ENCODE measurements around the gene DNAAF3.

DNA sequence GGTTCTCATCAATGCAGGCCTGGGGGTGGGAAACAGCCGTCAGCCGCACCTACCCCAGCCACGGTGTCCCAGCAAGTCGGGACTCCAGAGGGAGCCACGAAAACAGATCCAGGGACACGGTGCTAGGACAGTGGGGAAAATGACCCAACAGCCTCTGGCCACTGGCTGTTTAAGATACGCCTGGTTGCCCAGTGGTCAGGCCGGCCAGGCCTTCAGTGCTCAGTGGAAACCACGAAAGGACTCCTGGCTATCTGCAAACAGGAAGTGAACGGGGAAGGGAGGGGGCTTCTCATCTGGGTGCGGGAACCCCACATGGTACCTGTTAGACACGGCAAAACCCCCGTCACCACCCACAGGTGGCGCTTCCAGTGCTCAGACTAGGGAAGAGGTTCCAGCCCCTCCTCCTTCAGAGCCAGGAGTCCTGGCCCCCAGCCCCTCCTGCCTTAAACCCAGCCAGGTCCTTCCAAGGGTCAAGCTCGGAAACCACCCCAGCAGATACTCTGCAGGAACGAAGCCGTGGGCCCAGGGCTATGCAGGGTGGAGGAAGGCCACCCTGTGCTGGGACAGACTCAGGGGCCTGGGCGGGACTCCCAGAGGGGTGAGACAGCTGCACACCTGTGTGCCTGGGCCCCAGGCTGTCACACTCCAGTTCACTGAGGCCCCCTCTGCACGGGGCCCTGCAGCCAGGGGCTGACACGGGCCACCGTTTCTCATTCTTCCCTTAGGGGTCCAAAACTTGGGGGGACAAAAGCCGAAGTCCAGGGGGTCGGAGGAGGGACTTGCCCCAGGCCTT is 53.4 kb downstream of the DNAAF3 start:
- TF ChIP-seq YY1 (IDR thresholded peaks at IDR 0.05; ENCODE audit: insufficient read depth, insufficient read length) (no peak), ZNF274 (IDR thresholded peaks at IDR 0.05; ENCODE audit: low read depth, low read length) (no peak)
